Fibroblast of gingiva (primary cell): ENCODE results near the gene EN1.

Source experiments
- DNase-seq: peaks from one replicate; pipeline ENCODE4 v3.0.0-alpha.2; 2011; ENCODE audit warnings: low read depth

The EN1 gene

DNA sequence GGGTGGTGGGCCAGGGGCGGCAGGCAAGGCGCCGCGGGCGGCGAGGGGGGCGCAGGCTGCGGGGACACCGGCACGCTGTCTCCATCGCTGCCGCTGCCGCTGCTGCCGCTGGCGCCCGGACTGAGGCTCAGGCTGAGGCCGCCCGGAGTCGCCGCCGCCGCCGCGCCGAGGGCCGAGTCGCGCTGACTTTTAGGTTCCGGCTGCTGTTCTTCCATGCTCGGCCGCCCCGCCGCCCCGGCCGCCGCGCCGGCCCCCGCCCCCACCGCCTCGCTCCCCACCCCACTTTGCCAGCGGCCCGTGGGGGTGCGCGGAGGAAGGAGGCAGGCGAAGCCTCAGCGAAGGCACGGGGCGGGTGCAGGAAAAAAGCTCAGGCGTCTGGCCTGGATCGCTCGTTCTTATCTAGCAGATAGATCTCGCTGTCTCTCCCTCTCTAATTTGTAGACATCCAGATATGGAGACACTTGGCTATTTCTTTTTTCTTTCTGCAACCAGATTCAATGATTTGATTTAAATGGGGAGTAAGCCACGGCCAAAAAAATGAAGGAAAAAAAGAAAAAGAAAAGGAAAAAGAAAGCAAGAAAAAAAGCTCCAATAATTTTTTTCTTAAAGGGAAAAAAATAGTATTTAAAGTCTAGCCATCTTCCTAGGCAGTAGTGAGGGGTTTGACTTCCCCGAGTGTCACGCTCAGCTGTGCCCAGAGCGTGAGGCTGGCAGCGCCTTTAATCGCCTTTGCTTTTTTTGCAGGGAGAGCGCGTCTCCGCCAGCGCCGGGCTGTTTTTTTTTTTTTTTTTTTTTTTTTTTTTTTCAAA is at the start of gene EN1:
EN1 (minus strand) TSS at position 696 of the 809 bp plus-strand sequence; CDS start at position 215, 481 bp downstream.
- no peak for DNase-seq

DNA sequence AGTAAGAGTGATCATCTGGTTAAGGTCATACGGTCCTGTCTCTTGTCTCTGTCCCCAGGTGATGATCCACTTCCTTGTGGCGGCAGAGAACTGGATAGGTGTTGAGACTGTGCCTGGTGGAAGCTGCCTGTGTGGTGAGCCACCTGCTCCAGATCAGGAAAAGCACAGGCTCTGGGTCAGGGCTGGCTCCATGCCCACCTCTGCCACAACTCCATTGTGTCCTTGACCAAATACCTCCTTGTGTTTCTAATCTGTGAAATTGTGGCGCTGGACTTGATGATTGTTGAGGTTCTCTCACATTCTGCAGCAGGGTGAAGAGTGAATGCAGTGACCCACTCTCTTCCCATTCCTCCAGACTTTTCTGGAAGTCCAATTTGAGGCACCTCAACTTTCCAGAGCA is 45.7 kb upstream of the EN1 start:
- no peak for DNase-seq

DNA sequence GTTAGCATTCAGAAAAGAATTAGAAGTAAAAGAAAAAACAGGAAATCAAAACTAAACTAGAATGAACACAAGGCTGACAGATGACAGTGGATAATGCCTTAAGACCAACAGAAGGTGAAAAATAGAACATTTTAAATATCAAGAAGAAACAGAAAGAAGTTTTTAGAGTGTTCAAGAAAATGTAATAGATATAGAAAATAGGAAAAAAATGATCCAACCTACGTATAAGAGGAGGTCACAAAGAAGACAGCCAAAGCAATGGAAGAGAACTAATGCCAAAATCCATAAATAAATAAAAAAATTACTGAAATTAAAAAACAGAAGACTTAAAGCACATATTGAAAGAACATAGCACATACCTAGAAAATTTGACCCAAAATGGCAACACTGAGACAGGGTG is 42.5 kb upstream of the EN1 start:
- no peak for DNase-seq

DNA sequence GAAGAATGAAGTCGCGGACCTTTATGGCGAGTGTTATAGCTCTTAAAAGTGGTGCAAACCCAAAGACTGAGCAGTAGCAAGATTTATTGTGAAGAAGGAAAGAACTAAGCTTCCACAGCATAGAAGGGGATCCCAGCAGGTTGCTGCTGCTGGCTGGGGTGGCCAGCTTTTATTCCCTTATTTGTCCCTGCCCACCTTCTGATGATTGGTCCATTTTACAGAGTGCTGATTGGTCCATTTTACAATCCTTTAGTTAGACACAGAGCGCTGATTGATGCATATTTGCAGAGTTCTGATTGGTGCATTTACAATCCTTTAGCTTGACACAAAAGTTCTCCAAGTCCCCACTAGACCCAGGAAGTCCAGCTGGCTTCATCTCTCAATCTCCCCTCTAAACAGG is 36.3 kb upstream of the EN1 start:
- DNase-seq = no peak

DNA sequence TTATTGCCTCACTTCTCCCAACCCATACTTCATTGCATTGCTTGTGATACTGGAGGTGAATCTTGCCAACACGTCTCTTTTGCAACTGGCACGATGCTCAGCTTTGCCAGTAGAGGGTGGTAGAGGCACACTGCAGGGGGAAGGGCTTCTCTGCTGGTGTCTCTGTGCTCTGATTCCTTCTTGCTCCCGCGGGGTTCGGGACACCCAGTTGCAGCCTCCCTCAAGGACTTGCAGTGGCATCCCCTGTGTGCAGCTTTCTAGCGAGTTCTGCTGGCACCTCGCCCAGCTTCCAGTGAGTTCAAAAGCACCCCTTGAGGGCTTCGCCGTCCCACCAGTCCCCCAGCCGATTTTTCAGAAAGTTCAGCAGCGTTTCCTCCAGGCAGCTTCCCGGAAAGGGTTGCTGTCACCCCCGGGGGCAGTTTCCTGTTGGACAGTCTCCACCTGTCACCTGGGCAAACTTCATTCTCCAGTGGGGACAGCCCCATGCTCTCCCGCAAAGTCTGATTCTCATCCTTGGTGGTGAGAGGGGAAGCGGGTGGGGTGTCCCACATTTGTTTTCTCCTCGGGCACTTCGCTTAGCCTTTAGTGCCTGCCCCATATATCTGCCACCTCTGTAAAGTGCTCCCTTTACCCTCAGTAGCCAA is 35.4 kb upstream of the EN1 start:
- DNase-seq = peak; percentile 46

DNA sequence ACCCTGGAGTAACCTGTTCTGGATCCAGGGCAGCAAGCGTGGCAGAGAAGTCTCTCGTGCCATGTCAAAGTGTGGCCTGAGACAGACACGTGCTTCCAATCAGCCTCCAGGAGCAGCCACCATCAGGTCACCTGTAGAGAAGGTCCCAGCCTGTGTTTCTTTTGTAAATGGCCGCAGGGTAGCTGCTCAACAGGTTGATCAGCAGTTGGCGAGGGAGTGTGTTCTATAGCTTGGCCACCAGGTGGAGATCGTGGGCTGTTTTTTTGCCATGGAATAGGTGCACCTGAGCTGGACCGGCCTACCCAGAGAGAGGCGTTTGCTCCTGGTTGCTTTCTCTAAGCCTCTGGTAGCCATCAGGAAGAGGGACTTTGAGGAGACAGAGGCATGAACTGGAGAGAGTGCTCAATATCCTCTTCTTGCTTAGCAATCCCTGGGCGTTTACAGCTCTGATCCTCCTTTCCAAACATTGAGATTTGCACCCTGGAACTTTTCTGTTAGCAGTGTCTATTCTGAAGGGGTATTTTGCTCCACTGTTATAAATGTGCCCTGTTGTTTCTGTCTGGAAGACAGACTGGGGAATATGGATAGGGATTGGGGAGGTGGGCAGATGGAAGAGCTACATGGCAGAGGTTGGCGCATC is 34.2 kb upstream of the EN1 start:
- DNase-seq = no peak

DNA sequence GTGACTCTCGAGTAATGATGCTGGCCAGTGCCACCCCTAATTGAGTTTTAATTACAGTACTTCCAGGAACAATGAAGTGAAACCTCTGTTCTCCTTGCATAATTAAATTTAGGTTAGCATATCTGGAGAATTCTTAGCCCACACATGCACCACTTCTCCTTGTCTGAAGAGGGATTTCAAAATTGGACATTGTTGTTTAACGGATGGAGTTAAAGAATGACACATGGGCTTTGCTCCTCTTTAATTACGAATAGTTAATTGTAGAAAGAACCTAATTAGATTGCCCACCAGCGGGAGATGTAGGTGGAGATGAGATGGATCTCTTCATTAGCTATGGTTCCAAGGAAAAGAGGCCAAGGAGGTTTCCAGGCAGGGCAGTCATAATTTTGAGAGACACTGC is 33.1 kb upstream of the EN1 start:
- no peak for DNase-seq

DNA sequence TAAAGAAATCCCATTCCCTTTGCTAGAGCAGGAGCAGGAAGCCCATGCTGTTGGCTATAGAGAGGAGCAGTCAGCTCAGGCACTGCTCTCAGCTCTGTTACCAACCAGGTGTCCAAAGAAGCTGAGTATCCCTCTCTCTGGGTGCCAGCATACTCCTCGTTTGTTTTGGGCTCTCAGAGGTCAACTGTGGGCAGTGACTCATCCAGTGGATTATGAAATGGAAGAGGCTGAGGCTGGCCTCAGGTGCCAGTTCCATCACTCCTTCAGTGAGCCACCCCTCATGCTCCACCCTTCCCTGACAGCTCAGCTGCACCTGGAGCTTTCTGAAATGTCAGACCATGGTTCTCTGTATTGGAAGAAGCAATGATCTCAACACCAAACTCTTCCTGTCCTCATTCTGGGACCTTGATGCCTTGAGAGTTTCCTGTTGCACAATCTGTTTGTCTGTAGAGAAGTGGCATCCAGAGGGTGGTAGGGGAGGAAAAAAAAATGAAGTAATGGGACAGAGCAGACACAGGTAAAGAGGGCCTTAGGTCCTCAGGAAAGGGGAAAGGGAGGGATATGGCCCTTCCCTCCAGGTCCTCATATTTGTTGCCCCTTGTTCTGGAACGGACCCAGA is 31.2 kb upstream of the EN1 start:
- DNase-seq = no peak

DNA sequence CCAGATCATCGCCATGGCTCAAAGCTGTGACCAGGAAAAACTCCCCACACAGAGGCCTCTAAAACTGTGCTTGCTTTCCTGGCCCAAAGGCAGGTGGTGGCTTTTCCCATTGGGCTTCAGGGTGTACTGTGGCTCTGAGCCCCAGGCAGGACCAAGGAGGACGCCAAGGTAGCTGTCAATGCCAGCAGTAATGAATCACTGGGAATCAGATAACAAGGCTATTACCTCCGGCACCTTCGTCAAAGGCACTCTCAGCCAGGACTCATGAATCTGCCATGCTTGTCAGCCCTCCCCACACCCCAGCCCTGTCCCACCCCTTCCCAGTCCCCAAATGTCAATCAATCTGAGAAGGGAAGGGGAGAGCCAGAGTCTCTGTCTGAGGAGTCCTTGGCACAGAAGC is 27.9 kb upstream of the EN1 start:
- no peak for DNase-seq

DNA sequence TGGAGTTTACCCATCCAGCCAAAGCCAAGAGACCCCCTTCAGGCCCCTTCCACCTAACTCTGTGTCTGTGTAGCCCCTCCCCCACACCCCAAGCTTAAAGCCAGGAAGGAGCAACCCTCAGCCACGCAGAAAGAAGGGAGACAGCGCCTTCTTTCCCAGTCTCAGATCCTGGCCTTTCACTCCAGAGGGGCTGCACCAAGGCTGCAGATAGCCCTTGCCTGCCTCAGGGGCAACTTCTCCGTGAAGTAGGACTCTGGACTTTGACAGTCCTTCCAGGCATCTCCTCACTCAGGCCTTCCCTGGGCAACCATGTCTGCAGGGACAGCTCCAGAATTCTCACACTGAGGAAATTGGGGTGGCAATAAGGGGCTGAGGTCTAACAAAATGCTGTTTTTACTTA is 26.9 kb upstream of the EN1 start:
- DNase-seq = no peak

DNA sequence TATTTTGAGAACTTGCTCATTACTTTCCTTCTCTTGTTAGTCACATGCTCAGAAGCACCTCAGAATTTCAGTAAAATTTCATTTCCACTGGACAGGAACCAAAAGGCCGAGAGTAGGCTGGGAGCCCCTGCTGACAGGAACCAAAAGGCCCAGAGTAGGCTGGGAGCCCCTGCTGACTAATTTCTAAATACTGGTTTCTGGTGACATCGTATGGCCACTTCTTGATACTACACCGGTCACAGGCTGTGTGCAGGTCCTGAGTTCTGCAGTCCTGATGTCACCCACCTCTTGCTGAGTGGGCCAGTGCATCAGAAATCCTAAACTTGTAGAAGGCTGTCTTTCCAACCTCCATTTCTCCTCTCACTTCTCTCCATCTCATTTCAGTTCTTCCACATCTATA is 17.7 kb upstream of the EN1 start:
- peak; percentile 29 for DNase-seq

DNA sequence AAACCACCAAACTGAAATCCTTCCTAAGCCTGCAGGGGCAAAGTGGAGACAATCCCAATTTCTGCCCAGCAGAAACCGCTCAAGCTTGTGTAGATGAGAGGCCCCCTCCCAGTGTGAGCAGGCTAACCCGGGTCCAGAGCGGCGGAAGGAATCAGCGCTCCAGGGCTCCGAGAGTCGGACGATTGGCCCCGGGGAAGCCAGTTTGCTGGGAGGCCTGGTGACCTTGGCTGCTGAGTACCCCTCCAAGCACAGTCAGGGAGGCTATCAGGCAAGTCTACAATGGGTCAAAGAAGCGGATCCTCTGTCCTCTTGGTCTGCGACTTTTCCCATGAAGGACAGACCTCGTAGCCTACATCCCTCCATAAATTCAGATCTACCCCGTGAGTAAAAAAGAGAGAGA is 16.8 kb upstream of the EN1 start:
- DNase-seq = no peak

DNA sequence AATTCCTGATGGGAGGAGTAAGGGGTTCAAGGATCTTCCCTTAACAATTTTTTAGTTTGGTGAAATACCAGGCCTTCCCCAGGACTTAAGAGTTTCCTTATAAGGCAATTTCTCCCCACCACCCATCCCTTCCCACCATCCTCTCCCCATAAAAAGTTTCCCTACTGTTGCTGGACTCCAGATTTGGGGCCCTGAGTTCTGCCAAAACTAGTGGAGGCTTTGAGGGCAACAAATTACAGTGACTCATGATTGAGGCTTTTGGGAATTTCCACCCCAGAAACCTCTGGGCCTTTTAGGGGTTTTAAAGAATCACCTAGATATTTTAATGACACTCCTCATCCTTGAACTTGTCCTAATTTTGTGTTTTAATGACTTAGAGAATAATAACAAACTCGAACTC is 14.3 kb upstream of the EN1 start:
- DNase-seq = no peak

DNA sequence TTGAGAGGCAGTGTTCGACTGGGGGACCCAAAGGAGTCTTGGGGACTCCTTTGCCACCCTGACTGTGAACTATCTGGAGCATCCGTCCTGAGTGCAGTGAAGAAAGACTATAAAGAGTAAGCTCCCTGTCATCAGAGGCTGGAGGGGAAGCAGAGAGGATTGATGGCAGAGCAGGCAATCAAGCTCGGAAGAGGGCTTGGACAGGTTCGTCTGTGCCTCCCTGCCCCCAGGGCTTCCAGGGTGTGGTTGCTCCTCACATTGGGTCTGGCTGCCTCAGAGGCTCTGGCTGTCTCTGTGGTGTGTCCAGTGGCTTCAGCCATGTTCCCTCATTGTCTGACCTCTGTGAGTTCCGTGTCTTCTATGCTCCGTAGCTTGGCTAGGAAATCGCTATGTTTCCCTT is 13.8 kb upstream of the EN1 start:
- DNase-seq = no peak

DNA sequence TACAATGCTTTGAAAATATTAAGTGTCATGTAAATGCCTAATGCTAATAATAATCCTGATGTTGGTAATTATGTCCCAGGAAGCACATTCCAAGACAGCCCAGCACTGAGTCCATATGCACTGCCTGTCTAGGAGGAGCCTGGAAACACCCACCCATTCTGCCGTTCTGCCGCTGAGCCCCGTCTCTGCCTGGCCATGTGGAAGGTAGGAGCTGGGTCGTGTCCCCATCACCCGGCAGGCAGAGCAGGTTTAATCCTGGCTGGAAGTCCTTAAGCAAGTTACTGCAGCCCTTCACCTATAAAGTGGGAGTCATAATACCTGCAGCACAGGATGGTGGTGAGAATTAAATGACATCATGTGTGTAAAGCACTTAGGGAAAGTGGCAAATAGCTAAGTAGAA is 13.1 kb upstream of the EN1 start:
- no peak for DNase-seq

DNA sequence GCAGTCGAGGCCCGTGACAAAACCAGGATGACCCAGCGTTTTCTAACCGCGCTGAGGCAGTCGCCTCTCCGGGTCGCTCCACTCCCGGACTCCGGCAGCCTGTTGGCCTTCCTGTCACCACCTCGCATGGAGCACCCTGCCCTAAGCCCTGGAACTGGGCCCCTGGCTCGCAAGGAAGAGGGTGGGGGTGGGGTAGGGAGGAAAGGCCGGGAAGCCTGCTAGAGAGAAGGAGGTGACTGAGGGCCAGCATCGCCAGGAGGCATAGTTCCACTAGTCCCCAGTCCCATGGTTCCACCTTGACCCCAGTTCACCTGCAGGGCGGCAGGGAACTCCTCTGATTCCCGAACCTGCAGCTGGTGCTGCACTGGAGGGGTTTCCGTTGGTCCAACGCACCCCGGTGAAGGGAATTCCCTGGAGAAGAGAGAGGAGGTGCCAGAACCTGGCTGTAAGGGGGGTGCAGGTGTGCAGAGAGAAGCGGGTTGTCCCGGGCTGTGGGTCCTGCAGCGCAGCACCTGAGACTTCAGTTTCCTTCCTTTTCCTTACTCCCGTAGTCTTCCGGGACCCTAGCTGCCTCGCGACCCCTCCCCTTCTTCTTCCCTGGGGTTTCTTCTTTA is 11.8 kb upstream of the EN1 start:
- no peak for DNase-seq

DNA sequence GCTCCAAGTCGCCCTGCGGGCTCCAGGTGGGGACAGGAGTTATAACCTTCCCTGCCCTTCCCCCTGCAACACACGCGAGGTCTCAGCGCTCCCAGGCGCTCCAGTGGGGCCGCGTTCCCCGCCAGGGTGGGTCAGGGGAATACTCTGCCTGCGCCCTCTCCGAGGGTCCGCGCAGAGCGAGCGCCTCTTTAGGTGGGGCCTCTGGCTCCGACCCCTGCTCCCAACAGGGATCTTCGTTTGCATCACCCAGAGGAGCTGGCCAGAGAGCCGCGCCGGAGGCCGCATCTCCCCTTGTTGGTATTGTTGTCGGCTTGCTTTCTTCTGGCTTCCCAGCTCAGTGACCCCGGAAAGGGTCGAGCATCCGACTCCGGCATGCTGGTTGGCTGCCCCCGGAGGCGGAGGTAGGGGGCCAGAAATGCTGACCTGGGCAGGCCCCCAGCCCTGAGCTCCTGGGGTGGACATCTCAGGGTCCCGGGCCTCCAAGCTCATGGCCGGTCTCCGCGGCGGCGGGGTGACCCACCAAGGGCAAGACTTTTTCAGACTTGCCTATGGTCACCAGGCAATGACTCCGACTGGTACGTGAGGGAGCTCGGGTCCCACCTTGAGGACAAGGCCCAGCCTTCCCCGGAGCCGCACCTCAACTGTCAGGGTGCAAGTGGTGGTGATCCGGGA is 11.2 kb upstream of the EN1 start:
- DNase-seq = no peak

DNA sequence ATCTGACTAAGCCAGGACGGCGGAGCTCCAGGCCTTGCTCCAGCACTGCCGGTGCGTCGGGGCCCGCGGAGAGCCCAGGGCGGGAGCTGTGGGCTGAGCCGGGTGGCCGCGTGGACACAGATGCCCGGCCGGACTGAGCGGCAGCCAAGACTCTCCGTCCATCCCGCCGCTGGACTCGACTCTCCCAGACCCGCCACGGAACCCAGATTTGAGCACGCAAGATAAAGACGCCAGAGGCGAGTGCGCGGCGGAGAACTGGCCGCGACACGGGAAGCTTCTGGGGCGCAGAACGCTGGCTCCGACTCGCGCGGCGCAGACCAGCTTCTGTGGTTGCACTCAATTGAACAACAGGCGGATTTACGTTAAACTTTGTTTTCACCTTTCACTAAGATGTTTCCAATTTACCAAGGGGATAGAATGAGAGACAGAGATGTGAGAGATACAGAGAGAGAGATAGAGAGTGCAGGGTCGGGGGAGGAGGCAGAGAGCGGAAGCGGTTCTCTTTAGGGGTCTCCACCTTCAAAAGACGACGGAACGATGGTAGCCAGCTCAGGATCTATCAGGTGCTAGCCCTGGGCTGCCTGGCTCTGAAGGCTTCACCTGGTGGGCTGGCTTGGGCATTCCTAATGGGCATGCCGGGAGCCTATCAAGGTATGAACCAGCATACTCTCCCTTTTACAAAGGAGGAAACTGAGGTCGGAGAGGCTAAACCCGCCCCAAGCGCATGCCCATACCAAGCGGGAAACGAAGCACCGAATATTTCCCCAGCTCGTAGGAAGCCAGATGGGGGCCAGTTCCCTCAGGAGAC is 10.4 kb upstream of the EN1 start:
- DNase-seq = no peak

DNA sequence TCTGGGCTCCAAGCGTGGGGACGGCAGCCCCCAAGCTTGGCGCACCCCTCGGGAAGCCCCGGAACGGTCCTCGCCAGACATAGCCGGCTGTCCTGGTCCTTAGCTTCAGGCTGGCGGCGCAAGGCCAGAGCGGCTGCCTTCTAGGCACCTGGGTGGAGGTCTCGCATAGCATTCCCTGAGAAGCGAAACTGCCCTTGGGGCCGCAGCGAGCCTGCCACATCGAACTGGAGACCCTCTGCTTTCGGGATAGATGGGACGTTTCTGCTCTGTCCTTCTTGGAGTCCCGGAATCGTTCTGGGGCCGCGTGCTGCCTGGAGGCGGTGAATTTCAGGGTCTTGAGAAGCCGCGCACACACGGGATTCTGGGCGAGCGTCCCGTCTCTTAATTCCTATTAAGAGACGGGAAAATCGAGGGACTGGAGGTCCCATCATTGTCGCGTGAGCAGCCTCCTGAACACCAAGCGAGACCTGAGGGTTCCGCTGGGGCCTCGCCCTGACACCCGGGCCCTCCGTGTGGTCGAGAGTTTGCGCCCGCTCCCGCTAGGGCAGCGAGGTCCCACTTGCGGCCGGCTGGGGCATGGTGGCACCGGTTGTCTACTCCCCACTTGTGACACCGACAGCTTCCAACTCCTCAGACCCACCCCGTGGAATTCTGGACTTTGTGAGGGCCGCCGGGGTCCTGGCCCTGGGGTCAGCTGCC is 9.7 kb upstream of the EN1 start:
- no peak for DNase-seq

DNA sequence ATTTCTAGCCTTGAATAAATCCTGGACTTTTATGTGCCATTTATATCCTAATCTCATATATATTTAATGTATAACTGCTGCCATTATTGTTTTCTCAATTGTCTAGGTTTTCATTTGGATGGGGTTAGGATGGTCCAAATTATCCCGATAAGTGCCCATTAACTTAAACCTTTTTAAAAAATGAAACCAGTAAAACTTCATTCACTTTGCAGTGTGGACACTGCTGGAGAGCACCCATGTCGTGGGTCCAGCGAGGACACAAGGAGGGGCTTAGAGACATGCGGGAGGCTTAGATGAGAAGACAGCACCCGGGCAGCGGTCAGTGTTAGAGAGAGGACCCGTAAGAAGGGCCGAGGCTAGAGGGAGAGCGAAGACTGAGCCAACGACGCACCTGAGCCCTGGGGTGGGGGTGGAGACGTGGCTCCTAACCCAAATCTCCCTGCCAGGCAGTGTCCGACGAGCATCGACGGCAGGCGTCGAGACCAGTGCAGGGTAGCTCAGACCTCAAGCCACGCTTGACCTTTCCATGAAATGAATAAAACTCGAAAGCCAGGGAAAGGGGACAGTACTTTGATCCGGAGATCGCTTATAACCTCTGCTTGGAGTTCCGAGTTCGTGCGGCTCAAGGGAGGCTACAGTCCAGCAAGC is 9.0 kb upstream of the EN1 start:
- DNase-seq = no peak
